NB4 (cell line): ENCODE results near the gene SMIM24.

ENCODE experiments used
- POLR2A ChIP-seq: IDR thresholded peaks from 2 replicates; pipeline ENCODE4 v1.6.1; 2011; ENCODE audit warnings: mild to moderate bottlenecking; ENCODE audit not compliant: insufficient read length; ENCODE audit errors: extremely low read depth
- TF ChIP-seq, protein P1 (sequence below): IDR thresholded peaks from one replicate; pipeline ENCODE4 v1.5.1; 2012; ENCODE audit warnings: low read depth, low read length

DNA sequence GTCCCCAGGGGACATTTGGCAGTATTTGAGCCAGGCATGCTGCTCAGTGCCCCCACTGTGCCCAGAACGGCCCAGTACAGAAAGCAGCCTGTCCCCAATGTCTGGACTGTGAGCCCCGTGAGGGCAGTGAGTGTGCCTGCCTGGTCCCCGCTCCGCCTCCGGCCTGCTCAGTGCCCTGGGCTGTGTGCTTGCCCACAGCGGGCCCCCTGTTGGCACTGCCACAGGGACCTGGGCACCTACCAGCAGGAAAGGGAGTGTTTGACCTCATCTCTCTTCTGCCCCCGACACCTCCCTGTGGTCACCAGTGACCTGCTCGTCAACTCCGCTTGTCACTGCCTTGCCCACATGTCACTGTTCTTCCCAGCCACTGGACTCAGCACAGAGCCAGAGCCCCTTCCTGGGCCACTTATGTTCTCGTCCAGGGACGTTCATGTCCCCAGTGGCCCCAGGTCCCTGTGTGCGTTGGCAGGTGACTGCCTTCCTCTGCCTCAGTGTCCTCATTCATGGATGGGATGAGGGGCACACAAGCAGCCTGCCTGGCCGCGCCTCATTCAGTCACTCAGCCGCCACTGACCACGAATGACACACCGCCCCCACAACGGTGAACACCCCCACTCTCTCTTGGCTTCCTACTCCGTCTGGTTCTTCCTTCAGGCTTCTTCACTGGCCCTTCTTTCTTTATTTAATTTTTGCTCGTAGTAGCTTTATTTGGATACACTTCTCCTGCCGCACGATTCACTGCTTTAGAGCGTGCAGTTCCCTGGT lies 28.6 kb upstream of the SMIM24 start:
- TF ChIP-seq, protein P1, sequence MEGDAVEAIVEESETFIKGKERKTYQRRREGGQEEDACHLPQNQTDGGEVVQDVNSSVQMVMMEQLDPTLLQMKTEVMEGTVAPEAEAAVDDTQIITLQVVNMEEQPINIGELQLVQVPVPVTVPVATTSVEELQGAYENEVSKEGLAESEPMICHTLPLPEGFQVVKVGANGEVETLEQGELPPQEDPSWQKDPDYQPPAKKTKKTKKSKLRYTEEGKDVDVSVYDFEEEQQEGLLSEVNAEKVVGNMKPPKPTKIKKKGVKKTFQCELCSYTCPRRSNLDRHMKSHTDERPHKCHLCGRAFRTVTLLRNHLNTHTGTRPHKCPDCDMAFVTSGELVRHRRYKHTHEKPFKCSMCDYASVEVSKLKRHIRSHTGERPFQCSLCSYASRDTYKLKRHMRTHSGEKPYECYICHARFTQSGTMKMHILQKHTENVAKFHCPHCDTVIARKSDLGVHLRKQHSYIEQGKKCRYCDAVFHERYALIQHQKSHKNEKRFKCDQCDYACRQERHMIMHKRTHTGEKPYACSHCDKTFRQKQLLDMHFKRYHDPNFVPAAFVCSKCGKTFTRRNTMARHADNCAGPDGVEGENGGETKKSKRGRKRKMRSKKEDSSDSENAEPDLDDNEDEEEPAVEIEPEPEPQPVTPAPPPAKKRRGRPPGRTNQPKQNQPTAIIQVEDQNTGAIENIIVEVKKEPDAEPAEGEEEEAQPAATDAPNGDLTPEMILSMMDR = no peak
- no peak for TF ChIP-seq POLR2A
